Measurements from ENCODE around the gene TMEM18.

- TF ChIP-seq POLR2A (IDR thresholded peaks at IDR 0.05; ENCODE audit: low read length) (no peak), GATA1 (IDR thresholded peaks at IDR 0.05; ENCODE audit: low read depth, low read length) (no peak)
These were observed 33.9 kb upstream of the TMEM18 start for GRCh38 chr2:710867-711665.
